HUDEP-2 (cell line): ENCODE measurements around the gene TMC6.
A peak's percentile ranks its signal among the peaks of the same experiment; 100 is the strongest.

Experiments
- DNase-seq, 76 experiments: peaks; one replicate each; lab custom pipeline; 2025; ENCODE audit not compliant: unreplicated experiment in 76 of 76; lab: John Stamatoyannopoulos, UW

TMC6 gene

GRCh38 chr17:78138204-78139060 is 9.9 kb upstream of the TMC6 start:
- DNase-seq: peak in 1 of 76 experiments; percentile 34

GRCh38 chr17:78137392-78138203 is 9.0 kb upstream of the TMC6 start:
- peak in 10 of 76 experiments; percentile 14 to 35 (median 18) for DNase-seq

GRCh38 chr17:78135858-78136500 is 7.4 kb upstream of the TMC6 start:
- DNase-seq: no peak

- DNase-seq: no peak
Measured at GRCh38 chr17:78134899-78135385, 6.4 kb upstream of the TMC6 start.

- DNase-seq: peak in 64 of 76 experiments; percentile 13 to 79 (median 50)
Measured at GRCh38 chr17:78133971-78134898, 5.7 kb upstream of the TMC6 start.

GRCh38 chr17:78133179-78133951 is 4.8 kb upstream of the TMC6 start:
- DNase-seq: no peak

GRCh38 chr17:78132767-78133178 is 4.2 kb upstream of the TMC6 start:
- DNase-seq: peak in 3 of 76 experiments; percentile 44 to 58 (median 54)

GRCh38 chr17:78132084-78132676 is 3.6 kb upstream of the TMC6 start:
- peak in 52 of 76 experiments; percentile 14 to 72 (median 44) for DNase-seq

- DNase-seq: peak in 34 of 76 experiments; percentile 6 to 71 (median 38)
Measured at GRCh38 chr17:78131172-78132083, 2.9 kb upstream of the TMC6 start.

- DNase-seq: peak in 30 of 76 experiments; percentile 19 to 70 (median 58)
Measured at GRCh38 chr17:78130437-78131101, 2.0 kb upstream of the TMC6 start, which contains the start of gene TMC8. TMC8 (plus strand) TSS chr17:78130771; CDS start chr17:78131589, 818 bp downstream.

GRCh38 chr17:78130090-78130436 is 1.5 kb upstream of the TMC6 start:
- peak in 66 of 76 experiments; percentile 15 to 90 (median 62) for DNase-seq

GRCh38 chr17:78129351-78130089 is 965 bp upstream of the TMC6 start:
- DNase-seq: peak in 23 of 76 experiments; percentile 6 to 78 (median 44)

GRCh38 chr17:78127888-78128550 is 536 bp downstream of the TMC6 start:
- DNase-seq: peak in 26 of 76 experiments; percentile 7 to 67 (median 42)

GRCh38 chr17:78127239-78127887 is 1.2 kb downstream of the TMC6 start:
- DNase-seq: peak in 59 of 76 experiments; percentile 7 to 67 (median 48)

GRCh38 chr17:78126895-78127238 is 1.7 kb downstream of the TMC6 start:
- peak in 1 of 76 experiments; percentile 34 for DNase-seq
